Measurements from ENCODE around the gene CAMTA1.

CAMTA1 gene

GRCh38 chr1:7013833-7014639 lies 228.8 kb downstream of the CAMTA1 start:
- no peak for TF ChIP-seq ZNF274 (IDR thresholded peaks at IDR 0.05; ENCODE audit: low read depth, low read length)
- H3K4me3 ChIP-seq (ENCODE audit: low read length) = no peak overlapping the region

DNA sequence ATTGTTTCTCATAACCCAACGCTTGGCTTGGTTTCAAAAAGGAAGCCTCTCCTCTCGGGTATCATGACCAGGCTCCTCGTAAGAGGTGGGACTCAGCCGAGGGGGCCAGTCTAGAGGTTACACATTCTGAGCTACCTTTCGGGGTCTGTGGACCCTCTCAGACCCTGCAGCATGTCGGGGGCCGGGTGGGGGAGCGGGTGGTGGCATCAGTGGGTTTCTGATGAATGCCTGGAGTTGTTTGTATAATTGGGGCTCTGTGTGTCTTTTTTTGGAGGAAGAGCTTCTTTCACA lies 229.3 kb downstream of the CAMTA1 start:
- TF ChIP-seq ZNF274 (IDR thresholded peaks at IDR 0.05; ENCODE audit: low read depth, low read length) = no peak
- no peak overlapping the region for H3K4me3 ChIP-seq (ENCODE audit: low read length)

DNA sequence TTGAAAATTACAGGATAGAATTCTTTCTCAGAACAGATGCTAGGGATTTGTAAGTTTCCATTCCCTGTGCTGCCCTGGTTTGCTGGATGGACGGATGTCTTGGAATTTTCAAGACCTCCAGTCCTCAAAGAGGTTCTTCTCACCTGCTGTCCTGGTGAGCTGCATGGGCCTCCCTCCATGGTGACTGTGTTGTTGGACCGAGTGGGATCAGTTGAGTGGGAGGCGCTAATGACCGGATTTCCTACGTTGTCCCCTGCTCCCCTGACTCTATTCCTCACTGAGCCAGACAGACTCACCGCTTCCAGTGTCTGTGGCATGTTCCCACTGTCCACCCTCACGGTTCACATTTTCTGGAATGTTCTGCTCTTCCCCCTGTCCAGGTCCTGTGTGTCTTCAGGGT lies 229.8 kb downstream of the CAMTA1 start:
- no peak for TF ChIP-seq ZNF274 (IDR thresholded peaks at IDR 0.05; ENCODE audit: low read depth, low read length)
- no peak overlapping the region for H3K4me3 ChIP-seq (ENCODE audit: low read length)

- no peak overlapping the region for H3K4me3 ChIP-seq (ENCODE audit: low read length)
- TF ChIP-seq ZNF274 (IDR thresholded peaks at IDR 0.05; ENCODE audit: low read depth, low read length) = no peak
These were observed 233.1 kb downstream of the CAMTA1 start for GRCh38 chr1:7018351-7018750.

DNA sequence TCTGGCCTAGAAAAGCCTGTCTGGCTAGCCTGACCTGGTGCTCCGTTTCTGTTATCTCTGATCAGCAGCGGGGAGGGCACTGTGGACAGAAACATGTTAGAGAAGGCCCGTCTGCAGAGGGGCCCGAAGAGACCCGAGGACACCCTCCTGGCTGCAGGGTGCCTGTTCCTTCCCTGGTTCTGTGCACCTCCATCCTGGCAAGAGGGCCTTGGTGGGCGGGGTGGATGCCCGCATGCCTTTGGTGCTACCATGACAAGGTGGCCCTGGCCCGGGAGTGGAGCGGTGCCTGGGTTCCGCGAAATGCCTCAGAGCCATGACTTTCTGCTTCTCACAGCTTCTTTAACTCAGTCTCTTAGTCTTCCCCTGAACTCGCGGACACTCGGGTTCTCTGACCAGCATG lies 233.6 kb downstream of the CAMTA1 start:
- no peak for TF ChIP-seq ZNF274 (IDR thresholded peaks at IDR 0.05; ENCODE audit: low read depth, low read length)
- H3K4me3 ChIP-seq (ENCODE audit: low read length) = no peak overlapping the region

DNA sequence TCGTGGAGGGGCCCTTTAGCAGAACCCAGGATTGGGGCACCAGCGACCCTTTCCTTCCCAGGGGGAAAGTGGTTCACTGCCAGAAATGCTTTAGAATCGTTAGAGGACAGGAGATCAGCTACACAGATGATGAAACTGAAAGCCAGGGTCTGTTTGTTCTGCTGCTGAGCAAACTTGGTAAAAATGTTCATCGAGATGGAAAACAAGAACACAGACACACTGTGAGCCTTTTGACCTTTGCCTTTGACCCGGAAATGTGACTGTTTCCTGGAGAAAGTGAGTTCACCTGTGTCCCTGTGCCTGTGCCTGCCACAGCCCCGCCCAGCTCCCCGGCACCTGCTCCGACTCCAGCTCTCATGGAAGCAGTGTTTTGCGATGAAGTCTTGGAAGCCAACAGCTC lies 234.3 kb downstream of the CAMTA1 start:
- TF ChIP-seq ZNF274 (IDR thresholded peaks at IDR 0.05; ENCODE audit: low read depth, low read length) = no peak
- no peak overlapping the region for H3K4me3 ChIP-seq (ENCODE audit: low read length)

- TF ChIP-seq ZNF274 (IDR thresholded peaks at IDR 0.05; ENCODE audit: low read depth, low read length) = no peak
These were observed 236.8 kb downstream of the CAMTA1 start for GRCh38 chr1:7022058-7022457.

DNA sequence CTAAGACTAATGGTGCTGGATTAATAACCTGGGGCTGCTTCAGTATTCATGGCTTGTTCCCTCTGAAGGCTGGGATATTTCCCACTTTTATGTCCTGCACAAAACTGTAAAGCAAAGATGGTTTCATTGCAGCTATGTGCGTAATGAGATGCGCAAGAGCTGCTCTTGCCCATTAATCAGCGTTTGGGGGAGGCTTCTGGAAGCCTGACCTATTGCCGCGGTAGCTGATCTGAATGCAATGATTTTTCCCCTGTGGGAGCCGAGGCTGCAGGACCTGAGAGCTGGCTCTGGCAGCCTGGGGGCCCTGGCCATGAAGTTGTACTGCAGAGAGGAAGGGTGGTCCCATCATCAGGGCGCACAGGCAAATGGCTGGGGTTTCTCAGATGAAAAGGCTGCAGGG lies 239.8 kb downstream of the CAMTA1 start:
- H3K4me3 ChIP-seq (ENCODE audit: low read length) = no peak overlapping the region
- no peak for TF ChIP-seq ZNF274 (IDR thresholded peaks at IDR 0.05; ENCODE audit: low read depth, low read length)

More at GRCh38 chr1:7022058-7022457, 236.8 kb downstream of the CAMTA1 start:
- H3K4me3 ChIP-seq (ENCODE audit: low read length) = no peak overlapping the region

DNA sequence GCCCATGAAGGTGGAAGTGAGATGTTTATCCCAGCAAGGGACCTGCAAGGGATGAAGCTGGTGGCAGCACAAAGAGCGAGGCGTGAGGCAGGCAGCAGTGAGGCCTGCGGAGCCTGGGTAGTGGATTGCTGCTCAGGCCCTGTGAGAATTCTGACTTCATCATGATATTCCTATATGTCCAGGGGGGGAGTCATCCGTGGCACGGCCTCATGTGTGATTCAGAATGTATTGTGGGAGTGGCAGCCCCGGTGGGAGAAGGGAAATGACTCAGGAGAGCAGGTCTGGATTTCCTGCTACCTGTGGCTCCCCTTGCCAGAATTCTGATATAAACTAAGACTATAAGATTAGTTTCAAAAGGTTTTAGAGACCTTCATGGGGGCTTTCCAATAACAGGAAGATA lies 240.9 kb downstream of the CAMTA1 start:
- no peak for TF ChIP-seq ZNF274 (IDR thresholded peaks at IDR 0.05; ENCODE audit: low read depth, low read length)
- H3K4me3 ChIP-seq (ENCODE audit: low read length) = no peak overlapping the region

GRCh38 chr1:7032992-7033391 lies 247.7 kb downstream of the CAMTA1 start:
- TF ChIP-seq ZNF274 (IDR thresholded peaks at IDR 0.05; ENCODE audit: low read depth, low read length) = no peak
- no peak overlapping the region for H3K4me3 ChIP-seq (ENCODE audit: low read length)

GRCh38 chr1:7036386-7036785 lies 251.1 kb downstream of the CAMTA1 start:
- TF ChIP-seq ZNF274 (IDR thresholded peaks at IDR 0.05; ENCODE audit: low read depth, low read length) = no peak

GRCh38 chr1:7039590-7040220 lies 254.5 kb downstream of the CAMTA1 start:
- no peak overlapping the region for H3K4me3 ChIP-seq (ENCODE audit: low read length)
- no peak for TF ChIP-seq ZNF274 (IDR thresholded peaks at IDR 0.05; ENCODE audit: low read depth, low read length)

More at GRCh38 chr1:7036386-7036785, 251.1 kb downstream of the CAMTA1 start:
- no peak overlapping the region for H3K4me3 ChIP-seq (ENCODE audit: low read length)

- H3K4me3 ChIP-seq (ENCODE audit: low read length) = no peak overlapping the region
- no peak for TF ChIP-seq ZNF274 (IDR thresholded peaks at IDR 0.05; ENCODE audit: low read depth, low read length)
These were observed 255.9 kb downstream of the CAMTA1 start for GRCh38 chr1:7040969-7041695.

GRCh38 chr1:7042322-7043190 lies 257.3 kb downstream of the CAMTA1 start:
- no peak for TF ChIP-seq ZNF274 (IDR thresholded peaks at IDR 0.05; ENCODE audit: low read depth, low read length)
- H3K4me3 ChIP-seq (ENCODE audit: low read length) = no peak overlapping the region

All from GM08714 (cell line).